Heart left ventricle (tissue), 13 donors: ENCODE results near the gene CYP2D6.

Experiments used
- POLR2A ChIP-seq, 2 donors: fragments of 450-650 bp; IDR thresholded peaks; one replicate each; pipeline ENCODE4 v1.6.1; 2017; ENCODE audit warnings: antibody characterized with exemption in 2 of 2, mild to moderate bottlenecking in 2 of 2, moderate library complexity in 2 of 2
- TF ChIP-seq, protein P1 (sequence below), 12 donors: fragments of 200-600 bp; sonication (generic) in 4 of 12; IDR thresholded peaks; one replicate each; pipeline versions ENCODE4 v1.5.0 to v1.8.0; 2018 to 2022; ENCODE audit warnings: antibody characterized with exemption in 12 of 12, mild to moderate bottlenecking in 5 of 12
- donor health status: ischemic (EF 13 %, LVEDD 7.1; RV severe dilation, severe dysfunction).
- donor health status: DM: no; HTN: yes; CAD: no.
- donor health status: DM: no; HTN: no; CAD: no.
- donor health status: ischemic (EF 25% LVEDD 6.9; RV normal size, moderate dysfunction).
- donor health status: ischemic (EF 25% LVEDD 5.7; RV mildly dilated, moderate dysfunction).
- donor health status: ischemic (EF 35%, LVEDD 5.7; RV mildly dilated, moderate dysfunction).
- donor health status: nonischemic (EF 11% LVEDD 7.7; RV severe dilation, severe dysfunction).
- donor health status: DM: yes; HTN: yes; CAD: no.
- donor health status: PGD.
- donor health status: ischemic (EF 29% LVEDD 5.4; RV normal size, mild dysfunction).
- donor health status: nonischemic (EF 23%, LVEDD 6.1; RV moderate dilation, normal function).

DNA sequence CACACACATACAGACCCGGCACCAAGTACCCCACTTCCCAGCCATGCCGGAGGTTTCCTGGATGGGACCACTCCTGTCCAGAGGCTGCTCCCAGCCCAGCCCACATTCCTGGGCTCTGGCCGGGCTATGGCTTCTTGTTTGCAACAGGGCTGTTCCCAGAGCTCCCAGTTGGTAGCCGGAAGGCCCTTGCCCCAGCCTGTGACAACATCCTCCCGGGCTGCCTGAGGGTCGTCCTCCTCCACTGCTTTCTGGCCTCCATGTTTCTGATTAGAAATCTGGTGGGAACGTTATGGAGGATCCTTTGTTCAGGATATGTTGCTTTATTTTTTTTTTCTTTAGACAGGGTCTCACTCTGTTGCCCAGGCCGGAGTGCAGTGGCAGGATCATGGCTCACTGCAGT, 952 bp upstream of the CYP2D6 start:
- TF ChIP-seq, protein P1, sequence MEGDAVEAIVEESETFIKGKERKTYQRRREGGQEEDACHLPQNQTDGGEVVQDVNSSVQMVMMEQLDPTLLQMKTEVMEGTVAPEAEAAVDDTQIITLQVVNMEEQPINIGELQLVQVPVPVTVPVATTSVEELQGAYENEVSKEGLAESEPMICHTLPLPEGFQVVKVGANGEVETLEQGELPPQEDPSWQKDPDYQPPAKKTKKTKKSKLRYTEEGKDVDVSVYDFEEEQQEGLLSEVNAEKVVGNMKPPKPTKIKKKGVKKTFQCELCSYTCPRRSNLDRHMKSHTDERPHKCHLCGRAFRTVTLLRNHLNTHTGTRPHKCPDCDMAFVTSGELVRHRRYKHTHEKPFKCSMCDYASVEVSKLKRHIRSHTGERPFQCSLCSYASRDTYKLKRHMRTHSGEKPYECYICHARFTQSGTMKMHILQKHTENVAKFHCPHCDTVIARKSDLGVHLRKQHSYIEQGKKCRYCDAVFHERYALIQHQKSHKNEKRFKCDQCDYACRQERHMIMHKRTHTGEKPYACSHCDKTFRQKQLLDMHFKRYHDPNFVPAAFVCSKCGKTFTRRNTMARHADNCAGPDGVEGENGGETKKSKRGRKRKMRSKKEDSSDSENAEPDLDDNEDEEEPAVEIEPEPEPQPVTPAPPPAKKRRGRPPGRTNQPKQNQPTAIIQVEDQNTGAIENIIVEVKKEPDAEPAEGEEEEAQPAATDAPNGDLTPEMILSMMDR (IDR thresholded peaks at IDR 0.05) = no peak
- TF ChIP-seq POLR2A (IDR thresholded peaks at IDR 0.05) = no peak
